HCT116 (cell line): ENCODE results near the gene ATP8A1. TPM values are rescaled to one million over a fixed set of nuclear protein-coding genes. Genes with fewer than 3 reads are reported as not detected.
"Not testable (repeated sequence)": the region's sequence is repeated elsewhere in the genome, so short reads cannot be mapped to it uniquely, and the experiment has no call there.

Experiments
- ATAC-seq: fragments of 200-7000 bp; cut with Tn5 transposase; 2 replicates; pipeline ENCODE4 v1.9.1; 2020; ENCODE audit warnings: mild to moderate bottlenecking, moderate library complexity
- BruUV-seq: library from RNA; stranded (reverse); fragments of 400-500 nt; replicated peaks from 2 replicates; lab custom pipeline; 2021; lab: Mats Ljungman, UMichigan
- CTCF ChIA-PET: fragments of 300-600 bp; sonication (Branson Sonifier 250); formaldehyde crosslinking; loops from one replicate; lab custom pipeline; 2021; ENCODE audit warnings: antibody characterized with exemption; lab: Charles Lee
- POLR2A ChIA-PET: fragments of 300-600, 350-600 bp; sonication (Branson Sonifier 250); formaldehyde crosslinking; loops from one replicate; lab custom pipeline; 2021; ENCODE audit warnings: antibody characterized with exemption; lab: Charles Lee
- RAD21 ChIA-PET, 2 experiments: fragments of 300-600 bp; sonication (Branson Sonifier 250); formaldehyde crosslinking; loops; one replicate each; lab custom pipeline; 2023; ENCODE audit warnings: low total read pairs in 2 of 2; ENCODE audit not compliant: uncharacterized antibody in 2 of 2, unreplicated experiment in 2 of 2, low non-redundant PET in 1 of 2; lab: Charles Lee
- DNase-seq: peaks from one replicate; pipeline ENCODE4 v3.0.0-alpha.2; 2010; ENCODE audit warnings: low read depth, low spot score
- H2AFZ ChIP-seq: fragments of 200-600 bp; shearing (Covaris generic), sonication (generic); 2 replicates; pipeline ENCODE4 v1.6.1; 2017; ENCODE audit warnings: low read depth, mixed run types, mixed read lengths, antibody characterized with exemption, low read length; ENCODE audit not compliant: poor library complexity, severe bottlenecking
- H3K27ac ChIP-seq: 2 replicates; pipeline ENCODE4 v1.5.1; 2012; ENCODE audit warnings: low read depth, low read length
- H3K27me3 ChIP-seq: fragments of 200-600 bp; sonication (generic); 2 replicates; pipeline ENCODE4 v1.6.1; 2016; ENCODE audit warnings: mixed run types, low read length, mixed read lengths; ENCODE audit not compliant: insufficient read depth
- H3K36me3 ChIP-seq, 2 experiments: fragments of 200-500 bp in 1 of 2; fragments of 200-600 bp in 1 of 2; sonication (Bioruptor generic) in 1 of 2; sonication (generic) in 1 of 2; 2 replicates each; pipeline versions ENCODE4 v1.5.1 to v1.6.1; 2014 to 2016; ENCODE audit warnings: low read length in 2 of 2, inconsistent platforms in 1 of 2, mixed read lengths in 1 of 2, mixed run types in 1 of 2; ENCODE audit not compliant: insufficient read depth in 2 of 2, control insufficient read depth in 1 of 2
- H3K4me1 ChIP-seq, 2 experiments: fragments of 200-600 bp in 1 of 2; sonication (generic) in 1 of 2; 2 replicates each; pipeline versions ENCODE4 v1.5.1 to v1.6.1; 2012 to 2017; ENCODE audit warnings: low read length in 2 of 2, inconsistent platforms in 1 of 2, mild to moderate bottlenecking in 1 of 2, mixed read lengths in 1 of 2, mixed run types in 1 of 2, moderate library complexity in 1 of 2; ENCODE audit not compliant: insufficient read depth in 2 of 2, control insufficient read depth in 1 of 2
- H3K4me2 ChIP-seq: fragments of 200-600 bp; sonication (generic); 2 replicates; pipeline ENCODE4 v1.6.1; 2017; ENCODE audit warnings: mixed run types, low read length, mixed read lengths
- H3K4me3 ChIP-seq, 2 experiments: fragments of 200-600 bp in 1 of 2; sonication (generic) in 1 of 2; replicated peaks in 1 of 2; 2 replicates each; pipeline ENCODE4 v1.5.1; 2011 to 2016; ENCODE audit warnings: low read length in 2 of 2, control low read depth in 1 of 2, low read depth in 1 of 2, mild to moderate bottlenecking in 1 of 2, mixed read lengths in 1 of 2, mixed run types in 1 of 2
- H3K79me2 ChIP-seq: fragments of 200-600 bp; sonication (generic); 2 replicates; pipeline ENCODE4 v1.6.1; 2017; ENCODE audit warnings: mild to moderate bottlenecking, mixed run types, low read length, moderate library complexity, mixed read lengths; ENCODE audit not compliant: insufficient read depth
- H3K9ac ChIP-seq: fragments of 200-600 bp; sonication (generic); 2 replicates; pipeline ENCODE4 v1.6.1; 2016; ENCODE audit warnings: low read length, mixed read lengths
- H3K9me2 ChIP-seq: fragments of 200-600 bp; sonication (generic), shearing (Covaris generic); 2 replicates; pipeline ENCODE4 v1.6.1; 2017; ENCODE audit warnings: mixed run types, mild to moderate bottlenecking, moderate library complexity; ENCODE audit not compliant: insufficient read depth
- H3K9me3 ChIP-seq, 2 experiments: fragments of 200-500 bp in 1 of 2; fragments of 200-600 bp in 1 of 2; sonication (Bioruptor generic) in 1 of 2; sonication (generic) in 1 of 2; 2 replicates each; pipeline ENCODE4 v1.6.1; 2014 to 2017; ENCODE audit warnings: low read length in 2 of 2, mixed read lengths in 2 of 2, inconsistent platforms in 1 of 2, low read depth in 1 of 2, mild to moderate bottlenecking in 1 of 2, mixed run types in 1 of 2, moderate library complexity in 1 of 2; ENCODE audit not compliant: control insufficient read depth in 1 of 2, insufficient read depth in 1 of 2
- H4K20me1 ChIP-seq: fragments of 200-600 bp; sonication (generic), shearing (Covaris generic); 2 replicates; pipeline ENCODE4 v1.6.1; 2017; ENCODE audit warnings: mixed run types, mild to moderate bottlenecking, moderate library complexity; ENCODE audit not compliant: insufficient read depth
- ATF3 ChIP-seq: IDR thresholded peaks from 2 replicates; pipeline ENCODE4 v1.6.1; 2012
- CBX3 ChIP-seq: IDR thresholded peaks from 2 replicates; pipeline ENCODE4 v1.6.1; 2012; ENCODE audit warnings: low read depth
- CTCF ChIP-seq, 3 experiments: fragments of 200-600 bp in 1 of 3; sonication (generic) in 1 of 3; IDR thresholded peaks in 2 of 3; conservative IDR thresholded peaks in 1 of 3; 2 replicates each; pipeline ENCODE4 v1.5.1; 2012 to 2017; ENCODE audit warnings: low read depth in 2 of 3, low read length in 2 of 3, antibody characterized with exemption in 1 of 3, borderline replicate concordance in 1 of 3, control low read depth in 1 of 3, mild to moderate bottlenecking in 1 of 3, mixed read lengths in 1 of 3, mixed run types in 1 of 3, moderate library complexity in 1 of 3; ENCODE audit not compliant: insufficient read depth in 1 of 3
- EGR1 ChIP-seq: IDR thresholded peaks from 2 replicates; pipeline ENCODE4 v1.6.1; 2012; ENCODE audit warnings: low read depth
- POLR2A ChIP-seq: IDR thresholded peaks from 2 replicates; pipeline ENCODE4 v1.7.0; 2011; ENCODE audit warnings: borderline replicate concordance; ENCODE audit not compliant: insufficient read depth, insufficient read length; ENCODE audit errors: extremely low read depth
- POLR2AphosphoS5 ChIP-seq: IDR thresholded peaks from 2 replicates; pipeline ENCODE4 v1.6.1; 2011; ENCODE audit warnings: mild to moderate bottlenecking, low read depth, low read length, moderate library complexity
- RAD21 ChIP-seq: IDR thresholded peaks from 2 replicates; pipeline ENCODE4 v1.6.1; 2012; ENCODE audit warnings: low read depth, mild to moderate bottlenecking
- SRF ChIP-seq: IDR thresholded peaks from 2 replicates; pipeline ENCODE4 v1.6.1; 2012; ENCODE audit warnings: low read depth
- ZNF274 ChIP-seq: fragments of 200-500 bp; sonication (Bioruptor generic); IDR thresholded peaks from 2 replicates; pipeline ENCODE4 v1.6.1; 2014; ENCODE audit warnings: mild to moderate bottlenecking, low read depth, low read length, inconsistent platforms
- intact Hi-C: fragments of 100-400 bp; cut with micrococcal nuclease; formaldehyde crosslinking; loops from 2 replicates; pipeline ENCODE4 v1.10.0; 2022
- total RNA-seq: library from RNA; stranded (reverse); gene quantifications from one replicate; pipeline ENCODE4 v1.2.1, GENCODE V29; 2021; ENCODE audit not compliant: unreplicated experiment

Gene ATP8A1
- total RNA-seq, 1 experiment from 2014 or later: 1.9 TPM

- no peak for TF ChIP-seq SRF
- TF ChIP-seq CTCF (IDR thresholded peaks at IDR 0.05 in 2 of 3, conservative IDR thresholded peaks at IDR 0.05 in 1 of 3; ENCODE audit: borderline replicate concordance in 1 of 3, insufficient read depth in 1 of 3, low read depth in 2 of 3, low read length in 2 of 3): no peak
- TF ChIP-seq EGR1: no peak
- no peak for TF ChIP-seq ATF3
- no peak for TF ChIP-seq POLR2AphosphoS5
- TF ChIP-seq POLR2A: no peak
- no peak for TF ChIP-seq ZNF274
- no peak for TF ChIP-seq CBX3
- TF ChIP-seq RAD21: no peak
- CTCF ChIA-PET: no interaction called here
- POLR2A ChIA-PET: no interaction called here
- H3K79me2 ChIP-seq: no peaks in the 10 kb centered on the region
- no peaks in the 10 kb centered on the region for H3K36me3 ChIP-seq
- H3K9me2 ChIP-seq: no peaks in the 10 kb centered on the region
- RAD21 ChIA-PET: no interaction called here
- no peaks in the 10 kb centered on the region for H4K20me1 ChIP-seq
- DNase-seq: no peak
- no peaks in the 10 kb centered on the region for H3K9me3 ChIP-seq
- intact Hi-C loops: no loop called here
- H3K4me3 ChIP-seq: no peak overlapping the region
- ATAC-seq: no peak
- no TSS peak for BruUV-seq
- H2AFZ ChIP-seq: no peak overlapping the region
- H3K27me3 ChIP-seq: no peaks in the 10 kb centered on the region
- no peaks in the 10 kb centered on the region for H3K4me1 ChIP-seq
- H3K27ac ChIP-seq: no peak overlapping the region
- no peak overlapping the region for H3K4me2 ChIP-seq
- no peak overlapping the region for H3K9ac ChIP-seq
These were observed 46.0 kb upstream of the ATP8A1 start for GRCh38 chr4:42702895-42703294.

- H3K4me1 ChIP-seq, H3K4me3 ChIP-seq, H4K20me1 ChIP-seq, H3K36me3 ChIP-seq, H3K4me2 ChIP-seq, H3K27me3 ChIP-seq, H3K27ac ChIP-seq, H3K79me2 ChIP-seq, H3K9me3 ChIP-seq, DNase-seq, H2AFZ ChIP-seq, POLR2A ChIA-PET, CTCF ChIA-PET, BruUV-seq, ATAC-seq, RAD21 ChIA-PET, H3K9me2 ChIP-seq, H3K9ac ChIP-seq, intact Hi-C loops: not testable (repeated sequence)
These were observed 44.9 kb upstream of the ATP8A1 start for GRCh38 chr4:42701780-42702179.
